Effector CD8-positive, alpha-beta T cell (primary cell): ENCODE results near the gene GRHL3.

Source experiments
- DNase-seq: peaks from one replicate; lab custom pipeline; 2025; lab: John Stamatoyannopoulos, UW

Gene GRHL3

DNA sequence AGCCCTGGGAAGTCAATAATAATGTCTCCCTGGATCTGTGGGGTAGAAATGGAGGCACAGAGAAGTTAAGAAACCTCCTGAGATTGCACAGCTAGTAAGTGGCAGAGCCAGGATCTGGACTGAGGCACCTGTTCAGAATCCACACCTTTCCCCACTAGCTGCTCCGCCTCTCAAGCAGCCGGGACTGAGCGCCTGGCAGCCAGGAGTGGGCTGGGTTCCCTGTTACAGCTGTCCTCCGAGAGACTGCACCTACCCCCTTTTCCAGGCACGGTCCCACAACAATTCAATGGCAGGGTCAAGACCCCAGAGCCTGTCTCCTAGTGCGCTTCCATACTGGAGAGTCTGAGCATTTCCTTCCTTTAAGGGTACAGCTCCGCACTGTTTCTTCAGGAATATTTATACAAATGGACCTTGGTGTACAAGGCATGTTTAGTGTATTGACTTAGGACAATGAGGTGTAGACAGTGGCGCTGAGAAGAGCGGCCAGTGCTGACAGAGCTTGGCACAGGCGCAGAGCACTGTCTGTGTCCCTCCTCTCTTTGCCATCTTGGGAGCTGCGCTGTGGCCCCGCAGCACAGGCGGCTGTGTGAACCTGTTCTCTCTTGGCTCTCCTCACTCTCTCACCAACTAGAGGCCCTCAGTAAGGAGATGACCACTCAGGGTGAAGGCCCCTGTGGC, 24.4 kb downstream of the GRHL3 start:
- no peak for DNase-seq

DNA sequence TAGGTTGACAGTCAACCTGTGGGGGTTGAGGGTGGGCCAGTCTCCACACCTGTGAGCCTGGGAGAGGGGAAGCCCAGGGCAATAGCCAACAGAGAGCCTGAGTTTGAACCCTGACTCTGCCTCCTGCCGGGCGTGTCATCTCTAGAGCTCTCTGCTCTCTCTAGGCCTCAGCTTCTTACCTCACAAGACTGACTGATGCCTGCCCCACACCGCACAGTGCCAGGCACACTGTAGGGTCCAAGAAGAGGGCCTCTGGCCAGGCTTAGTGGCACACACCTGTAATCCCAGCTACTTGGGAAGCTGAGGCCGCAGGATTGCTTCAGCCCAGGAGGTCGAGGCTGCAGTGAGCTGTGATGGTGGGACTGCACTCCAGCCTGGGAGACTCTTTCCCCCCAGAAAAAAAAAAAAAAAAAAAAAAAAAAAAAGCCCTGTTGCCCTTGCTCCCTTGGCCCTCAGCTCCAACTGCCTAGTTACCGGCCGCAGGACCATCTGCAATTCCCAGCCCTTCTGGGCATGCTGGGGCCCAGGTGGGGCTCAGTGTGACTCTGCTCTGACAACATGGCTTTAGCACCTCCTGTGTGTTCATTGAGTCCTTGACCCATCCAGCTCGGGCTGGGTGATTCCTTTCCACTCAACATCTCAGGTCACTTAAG, 25.1 kb downstream of the GRHL3 start:
- DNase-seq = no peak

- no peak for DNase-seq
Observed at GRCh38 chr1:24345334-24345733, 26.2 kb downstream of the GRHL3 start.

- no peak for DNase-seq
Observed at GRCh38 chr1:24347159-24347934, 28.2 kb downstream of the GRHL3 start.

DNA sequence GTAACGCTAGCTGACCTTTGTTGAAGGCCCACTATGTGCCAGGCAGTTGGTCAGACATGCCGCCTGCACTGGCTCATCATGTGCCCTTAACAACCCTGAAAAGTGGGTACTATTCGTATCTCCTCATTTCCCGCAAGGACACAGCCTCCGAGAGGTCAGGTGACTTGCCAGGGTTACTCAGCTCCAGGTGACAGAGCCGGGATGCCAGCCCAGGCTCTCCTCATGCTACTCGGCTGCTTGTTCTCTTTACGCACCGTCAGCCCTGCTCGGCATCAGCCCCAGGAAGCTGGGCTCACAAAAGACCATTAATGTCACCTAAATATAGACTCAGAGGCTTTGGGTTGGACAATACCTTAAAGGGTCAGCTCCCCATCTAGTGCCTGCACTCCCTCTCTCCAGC, 29.0 kb downstream of the GRHL3 start:
- DNase-seq = no peak

DNA sequence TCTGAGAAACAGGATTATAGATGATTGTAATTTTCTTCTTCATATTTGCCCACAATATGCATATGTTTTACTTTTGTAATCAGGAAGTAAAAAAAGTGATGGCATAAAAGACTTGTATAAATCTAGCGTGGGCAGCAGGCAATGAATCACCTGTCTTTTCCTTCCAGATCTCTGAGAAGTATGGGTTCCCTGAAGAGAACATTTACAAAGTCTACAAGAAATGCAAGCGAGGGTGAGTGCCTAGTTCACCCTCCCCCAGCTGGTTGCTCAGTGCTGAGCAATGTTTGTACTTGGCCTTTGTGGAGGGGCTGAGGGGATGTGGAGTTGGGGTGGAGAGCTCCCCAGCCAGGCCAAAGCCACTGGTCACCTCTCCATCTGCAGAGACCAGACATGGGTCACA, 30.7 kb downstream of the GRHL3 start:
- no peak for DNase-seq

DNA sequence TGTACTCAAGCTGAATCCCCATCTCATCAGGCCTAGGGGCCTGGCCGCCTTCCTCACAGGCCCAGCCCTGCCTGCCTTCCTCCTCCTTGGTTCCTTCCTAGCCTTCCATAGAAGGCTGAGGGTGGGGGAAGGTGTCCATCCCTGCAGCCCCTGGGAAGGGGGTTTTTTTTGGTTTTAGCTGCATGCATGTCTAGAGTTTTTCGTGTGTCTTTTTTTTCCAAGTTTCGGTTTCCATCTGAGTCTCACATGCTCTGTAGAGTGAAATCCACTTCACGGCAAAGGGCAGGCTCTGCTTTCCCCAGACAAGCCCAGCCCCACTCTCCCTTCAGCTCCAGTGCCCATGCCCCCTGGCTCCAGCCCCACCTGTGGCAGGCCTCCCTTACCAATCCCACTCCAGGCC, 32.1 kb downstream of the GRHL3 start:
- no peak for DNase-seq

- DNase-seq = no peak
Observed at GRCh38 chr1:24351918-24352627, 32.9 kb downstream of the GRHL3 start.

- DNase-seq = no peak
Observed at GRCh38 chr1:24353292-24353891, 34.2 kb downstream of the GRHL3 start.

DNA sequence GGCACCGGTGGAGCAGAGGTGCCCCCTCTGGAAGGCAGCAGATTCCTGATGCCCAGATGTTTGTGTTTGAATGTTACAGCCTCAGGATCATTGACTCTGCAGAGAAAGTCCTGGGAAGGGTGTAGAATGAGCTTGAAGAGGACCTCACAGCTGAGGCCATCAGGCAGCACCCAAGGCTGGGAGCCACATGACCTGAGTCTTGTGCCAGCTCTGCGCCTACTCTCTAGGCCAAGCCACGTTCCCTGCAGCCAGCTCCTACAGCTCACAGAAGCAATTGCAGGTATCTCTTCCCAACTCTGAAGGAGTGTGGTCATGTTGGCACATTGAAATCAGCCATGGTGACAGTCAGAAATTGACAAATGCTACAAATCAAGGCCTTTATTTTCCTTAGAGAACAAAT, 36.3 kb downstream of the GRHL3 start:
- DNase-seq = no peak

DNA sequence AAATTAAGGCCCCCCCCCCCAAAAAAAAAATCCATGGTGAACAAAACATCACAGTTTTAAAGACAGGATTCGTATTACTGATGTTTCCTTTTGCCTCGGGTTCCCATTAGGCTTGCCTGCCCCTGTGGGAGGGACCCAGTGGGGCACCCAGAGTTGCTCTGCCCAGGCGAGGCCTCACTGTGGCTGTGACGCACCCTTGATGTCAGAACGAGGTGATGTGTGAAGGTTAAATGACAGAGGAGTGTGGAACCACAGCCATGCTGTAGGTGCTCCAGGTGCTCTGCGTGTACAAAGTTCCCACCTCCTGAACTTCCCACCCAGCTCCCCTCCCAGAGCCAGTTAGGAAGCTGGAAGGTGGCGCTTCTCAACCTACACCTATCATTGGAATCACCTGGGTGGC, 37.9 kb downstream of the GRHL3 start:
- DNase-seq = no peak

- no peak for DNase-seq
Observed at GRCh38 chr1:24360681-24361080, 41.5 kb downstream of the GRHL3 start.

DNA sequence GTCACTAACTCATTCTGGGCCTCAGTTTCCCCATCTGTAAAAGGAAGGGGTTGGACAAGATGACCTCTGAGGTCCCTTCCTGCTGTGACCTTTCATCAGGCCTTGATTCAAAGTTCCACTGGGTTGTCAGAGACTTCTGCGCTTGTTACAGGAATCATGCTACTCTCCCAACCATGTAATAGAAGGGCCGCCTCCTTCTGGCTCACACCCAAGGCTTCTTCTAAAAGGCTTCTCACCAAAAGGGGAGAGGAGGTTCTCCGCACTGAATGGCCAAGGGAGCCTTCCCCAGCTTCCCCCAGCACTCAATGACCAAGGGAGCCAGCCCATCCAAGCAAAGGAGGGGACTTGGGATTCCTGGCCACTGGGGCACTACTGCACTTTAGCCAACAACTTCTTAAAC, 42.7 kb downstream of the GRHL3 start:
- DNase-seq = no peak

DNA sequence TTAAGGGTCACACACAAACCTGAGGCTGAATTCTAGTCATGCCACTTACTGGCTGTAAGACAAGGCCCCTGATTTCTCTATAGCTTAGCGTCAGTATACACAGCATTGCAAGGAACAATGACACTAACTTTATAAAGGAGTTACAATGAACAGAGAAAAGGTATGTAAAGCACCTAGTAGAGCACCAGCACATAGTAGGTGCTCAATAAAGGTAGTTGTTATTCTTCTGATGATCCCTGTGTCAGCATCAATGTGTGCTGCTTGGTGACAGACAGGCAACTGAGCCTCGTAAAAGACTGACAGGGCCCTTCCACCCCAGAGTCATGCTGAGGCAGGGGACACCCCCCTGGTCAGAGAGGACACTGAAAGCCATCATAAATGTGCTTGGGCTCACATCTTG, 43.2 kb downstream of the GRHL3 start:
- no peak for DNase-seq

DNA sequence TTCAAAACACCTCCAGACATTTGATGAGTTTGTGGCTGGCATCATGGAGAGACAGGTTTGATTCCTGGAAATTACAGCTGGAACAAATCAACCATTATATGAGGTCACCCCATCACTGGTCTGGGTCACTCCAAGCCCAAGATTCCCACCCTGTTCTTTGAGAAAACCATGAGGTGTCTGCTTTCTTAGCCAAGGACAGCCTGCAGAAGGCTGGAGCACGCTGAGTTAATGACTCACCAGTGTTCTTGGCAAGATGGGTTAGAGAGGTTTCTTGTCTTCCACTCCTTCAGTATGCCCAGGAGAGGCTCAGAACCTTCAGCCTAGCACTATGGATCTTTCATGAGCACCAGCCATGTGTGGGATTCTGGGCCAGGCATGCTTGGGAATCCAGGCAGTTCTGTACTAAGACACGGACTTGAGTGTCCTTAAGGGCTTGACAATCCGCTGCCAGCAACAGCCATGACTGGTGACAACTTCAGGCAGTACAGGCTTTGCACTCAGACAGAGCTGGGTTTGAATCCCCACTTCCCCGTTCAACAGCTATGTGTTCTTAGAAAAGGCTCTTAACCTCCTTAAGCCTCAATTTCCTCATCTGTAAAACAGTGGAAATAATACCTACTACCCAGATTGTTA, 43.9 kb downstream of the GRHL3 start:
- no peak for DNase-seq

GRCh38 chr1:24363994-24364393, 44.8 kb downstream of the GRHL3 start:
- DNase-seq = no peak

- DNase-seq = no peak
Observed at GRCh38 chr1:24364605-24364974, 45.4 kb downstream of the GRHL3 start.

GRCh38 chr1:24364975-24365678, 46.0 kb downstream of the GRHL3 start:
- DNase-seq = no peak

- DNase-seq = no peak
Observed at GRCh38 chr1:24366707-24367106, 47.5 kb downstream of the GRHL3 start.

GRCh38 chr1:24369199-24369598, 50.0 kb downstream of the GRHL3 start:
- DNase-seq = no peak

- no peak for DNase-seq
Observed at GRCh38 chr1:24369801-24370200, 50.6 kb downstream of the GRHL3 start.
